Measurements from ENCODE around the gene DMBT1.
"Not testable (repeated sequence)": the region's sequence is repeated elsewhere in the genome, so short reads cannot be mapped to it uniquely, and the experiment has no call there.

DMBT1 gene

GRCh38 chr10:122561212-122561611, 658 bp downstream of the DMBT1 start:
- H3K4me1 Mint-ChIP-seq, result peaks cover 13% of the 10 kb centered on the region
- H3K4me3 Mint-ChIP-seq, result no peak overlapping the region
- H3K9me3 Mint-ChIP-seq, result no peaks in the 10 kb centered on the region
- H3K27ac Mint-ChIP-seq, result no peak overlapping the region
- H3K36me3 Mint-ChIP-seq, result no peaks in the 10 kb centered on the region
- peaks cover 11% of the 10 kb centered on the region for H3K27me3 Mint-ChIP-seq

DNA sequence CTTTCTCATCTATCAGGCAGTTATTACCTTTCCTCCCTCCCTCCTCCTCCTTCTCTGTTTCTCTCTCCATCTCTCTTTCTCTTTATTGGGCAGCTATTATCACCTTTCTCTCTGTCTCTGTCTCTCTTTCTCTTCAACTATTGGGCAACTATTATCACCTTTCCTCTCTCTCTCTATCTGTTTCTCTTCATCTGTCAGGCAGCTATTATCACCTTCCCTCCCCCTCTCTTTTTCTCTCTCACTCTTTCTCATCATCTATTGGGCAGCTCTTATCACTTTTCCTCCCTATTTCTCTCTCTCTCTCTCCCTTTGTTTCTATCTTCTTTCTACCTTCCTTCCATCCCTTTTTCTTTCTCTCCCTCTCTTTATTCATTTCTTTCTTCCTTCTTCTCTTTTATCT, 1.2 kb downstream of the DMBT1 start:
- H3K36me3 Mint-ChIP-seq, result no peaks in the 10 kb centered on the region
- H3K27ac Mint-ChIP-seq, result no peak overlapping the region
- no peak overlapping the region for H3K4me3 Mint-ChIP-seq
- peaks cover 13% of the 10 kb centered on the region for H3K4me1 Mint-ChIP-seq
- peaks cover 11% of the 10 kb centered on the region for H3K27me3 Mint-ChIP-seq
- H3K9me3 Mint-ChIP-seq, result no peaks in the 10 kb centered on the region

GRCh38 chr10:122564980-122565379, 4.4 kb downstream of the DMBT1 start:
- no peaks in the 10 kb centered on the region for H3K9me3 Mint-ChIP-seq
- peaks cover 15% of the 10 kb centered on the region for H3K27me3 Mint-ChIP-seq
- H3K36me3 Mint-ChIP-seq, result no peaks in the 10 kb centered on the region
- H3K4me1 Mint-ChIP-seq, result no peaks in the 10 kb centered on the region
- H3K4me3 Mint-ChIP-seq, result no peak overlapping the region
- no peak overlapping the region for H3K27ac Mint-ChIP-seq

DNA sequence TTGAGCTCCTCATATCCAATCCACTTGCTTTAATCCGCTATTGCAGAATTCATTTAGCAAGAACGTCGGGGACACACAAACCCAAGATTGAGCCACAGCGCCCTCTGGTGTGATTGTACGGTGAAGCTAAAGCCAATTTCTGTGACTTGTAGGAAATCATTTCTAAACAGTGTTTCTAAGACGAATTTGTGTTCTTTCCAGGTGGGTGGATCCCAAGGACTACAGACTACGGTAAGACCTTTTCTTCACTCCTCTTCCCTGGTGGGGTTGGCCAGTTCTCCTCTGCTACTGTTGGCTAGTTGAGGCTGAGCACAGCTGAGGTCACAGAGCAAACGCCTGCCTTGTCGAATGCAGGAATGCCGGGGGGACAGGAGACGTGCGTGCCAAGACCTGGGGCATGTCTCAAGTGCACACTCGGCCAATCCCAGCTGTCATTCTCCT, 5.2 kb downstream of the DMBT1 start:
- H3K36me3 Mint-ChIP-seq, result no peaks in the 10 kb centered on the region
- no peaks in the 10 kb centered on the region for H3K9me3 Mint-ChIP-seq
- no peak overlapping the region for H3K4me3 Mint-ChIP-seq
- H3K4me1 Mint-ChIP-seq, result no peaks in the 10 kb centered on the region
- no peak overlapping the region for H3K27ac Mint-ChIP-seq
- peaks cover 16% of the 10 kb centered on the region for H3K27me3 Mint-ChIP-seq

- Mint-ChIP-seq H3K27me3 (peaks cover 16% of the 10 kb centered on the region), H3K4me3 (no peak overlapping the region), H3K27ac (no peak overlapping the region), H3K9me3 (no peaks in the 10 kb centered on the region), H3K36me3 (no peaks in the 10 kb centered on the region), H3K4me1 (no peaks in the 10 kb centered on the region)
These were observed 6.1 kb downstream of the DMBT1 start for GRCh38 chr10:122566632-122567031.

DNA sequence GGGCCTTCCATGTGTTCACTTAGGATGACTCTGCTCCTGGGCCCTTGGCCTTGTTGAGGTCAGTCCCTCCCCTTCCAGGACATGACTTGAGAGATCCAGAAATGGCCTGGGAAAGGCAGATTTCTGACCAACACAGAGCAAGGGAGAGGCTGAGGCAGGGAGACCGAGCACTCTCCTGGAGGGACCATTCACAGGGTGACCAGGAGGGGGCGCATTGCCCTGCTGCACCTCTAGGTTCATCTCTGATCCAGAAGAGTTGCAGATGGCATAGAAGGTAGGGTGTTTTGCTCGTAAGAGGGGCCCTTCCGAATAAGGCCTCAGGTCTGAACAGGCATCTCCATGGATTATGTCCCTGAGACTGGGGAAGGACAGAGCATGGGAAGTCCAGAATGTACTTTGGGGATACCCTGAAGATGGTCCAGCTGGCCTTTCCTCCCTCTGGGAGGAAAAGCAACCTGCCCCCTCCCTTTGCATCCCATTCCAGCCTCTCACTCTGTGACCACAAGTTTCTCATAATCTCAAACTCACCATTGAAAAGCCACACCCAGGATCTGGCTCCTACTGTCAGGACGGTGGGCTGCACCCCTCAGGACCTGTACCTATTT, 6.6 kb downstream of the DMBT1 start:
- Mint-ChIP-seq H3K36me3 (no peaks in the 10 kb centered on the region), H3K9me3 (no peaks in the 10 kb centered on the region), H3K4me3 (no peak overlapping the region)

DNA sequence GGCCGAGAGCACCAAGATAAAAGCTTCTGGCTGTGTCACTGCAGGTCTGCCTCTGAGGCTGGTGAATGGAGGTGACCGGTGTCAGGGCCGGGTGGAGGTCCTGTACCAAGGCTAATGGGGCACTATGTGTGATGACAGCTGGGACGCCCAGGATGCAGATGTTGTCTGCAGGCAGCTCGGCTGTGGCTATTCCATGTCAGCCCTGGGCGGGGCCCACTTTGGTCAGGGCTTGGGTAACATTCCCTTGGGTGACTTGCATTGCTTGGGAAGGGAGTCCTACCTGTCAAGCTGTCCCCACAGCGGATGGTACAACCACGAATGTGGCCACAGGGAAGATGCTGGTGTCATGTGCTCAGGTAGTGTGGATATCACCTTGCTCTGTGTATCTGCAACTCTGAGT, 8.0 kb downstream of the DMBT1 start:
- Mint-ChIP-seq H3K4me1 (no peaks in the 10 kb centered on the region), H3K4me3 (no peak overlapping the region), H3K9me3 (no peaks in the 10 kb centered on the region), H3K36me3 (no peaks in the 10 kb centered on the region), H3K27ac (no peak overlapping the region), H3K27me3 (peaks cover 14% of the 10 kb centered on the region)

More for the DNA sequence above, 6.6 kb downstream of the DMBT1 start:
- Mint-ChIP-seq H3K4me1 (no peaks in the 10 kb centered on the region), H3K27me3 (peaks cover 16% of the 10 kb centered on the region), H3K27ac (no peak overlapping the region)

DNA sequence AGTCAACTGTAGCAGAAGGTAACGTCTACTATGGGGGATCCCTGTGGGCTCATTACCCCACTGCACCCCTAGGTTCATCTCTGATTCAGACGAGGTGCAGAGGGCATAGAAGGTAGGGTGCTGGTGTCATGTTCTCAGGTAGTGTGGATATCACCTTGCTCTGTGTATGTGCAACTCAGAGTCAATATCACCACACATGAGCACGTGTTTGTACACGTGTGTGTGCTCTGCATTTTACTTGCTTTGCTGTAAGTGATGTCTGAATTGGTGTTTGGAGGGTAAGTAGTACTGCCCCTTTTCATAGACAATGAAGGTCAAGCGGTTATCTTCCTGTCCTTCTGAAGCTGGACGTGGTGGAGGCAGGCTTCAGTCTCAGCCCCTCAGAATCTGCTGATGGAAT, 10.4 kb downstream of the DMBT1 start:
- no peak overlapping the region for H3K4me3 Mint-ChIP-seq
- H3K36me3 Mint-ChIP-seq, result no peaks in the 10 kb centered on the region
- H3K9me3 Mint-ChIP-seq, result no peaks in the 10 kb centered on the region

DNA sequence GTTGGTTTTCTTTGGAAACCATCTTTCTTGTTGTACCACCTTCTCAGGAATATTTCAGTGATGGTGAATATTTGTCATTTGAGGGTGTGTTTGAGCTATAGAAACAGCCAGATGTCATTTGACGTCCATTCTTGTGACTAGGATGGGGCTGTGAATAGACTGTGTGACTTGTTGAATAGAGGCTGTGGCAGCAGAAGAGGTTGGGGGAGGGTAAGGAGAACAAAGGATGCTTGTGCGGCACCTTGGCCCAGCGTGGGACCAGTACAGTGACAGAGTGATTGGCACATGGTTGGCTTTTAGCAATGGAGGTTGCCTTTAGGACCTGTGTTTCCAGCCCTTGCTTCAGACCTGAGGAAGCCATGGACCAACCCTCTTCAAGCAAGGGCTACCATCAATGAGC, 11.3 kb downstream of the DMBT1 start:
- Mint-ChIP-seq H3K27ac (no peak overlapping the region), H3K4me1 (no peaks in the 10 kb centered on the region), H3K36me3 (no peaks in the 10 kb centered on the region), H3K27me3 (peaks cover 6% of the 10 kb centered on the region), H3K4me3 (no peak overlapping the region), H3K9me3 (no peaks in the 10 kb centered on the region)

More for the DNA sequence above, 10.4 kb downstream of the DMBT1 start:
- Mint-ChIP-seq H3K4me1 (no peaks in the 10 kb centered on the region), H3K27me3 (peaks cover 6% of the 10 kb centered on the region), H3K27ac (no peak overlapping the region)

- no peak overlapping the region for H3K4me3 Mint-ChIP-seq
- peaks cover under 1% of the 10 kb centered on the region for H3K27me3 Mint-ChIP-seq
- no peaks in the 10 kb centered on the region for H3K4me1 Mint-ChIP-seq
- H3K9me3 Mint-ChIP-seq, result no peaks in the 10 kb centered on the region
- H3K36me3 Mint-ChIP-seq, result no peaks in the 10 kb centered on the region
- H3K27ac Mint-ChIP-seq, result no peak overlapping the region
These were observed 15.2 kb downstream of the DMBT1 start for GRCh38 chr10:122575776-122576175.

DNA sequence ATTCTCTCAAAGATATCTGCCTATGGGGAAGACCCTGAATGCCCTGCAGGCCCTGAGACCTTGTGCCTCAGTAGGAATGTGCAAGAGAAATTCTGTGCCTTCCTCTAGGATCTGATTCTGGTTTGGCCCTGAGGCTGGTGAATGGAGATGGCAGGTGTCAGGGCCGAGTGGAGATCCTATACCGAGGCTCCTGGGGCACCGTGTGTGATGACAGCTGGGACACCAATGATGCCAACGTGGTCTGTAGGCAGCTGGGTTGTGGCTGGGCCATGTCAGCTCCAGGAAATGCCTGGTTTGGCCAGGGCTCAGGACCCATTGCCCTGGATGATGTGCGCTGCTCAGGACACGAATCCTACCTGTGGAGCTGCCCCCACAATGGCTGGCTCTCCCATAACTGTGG, 15.7 kb downstream of the DMBT1 start:
- H3K4me3 Mint-ChIP-seq, result no peak overlapping the region
- no peaks in the 10 kb centered on the region for H3K9me3 Mint-ChIP-seq
- H3K36me3 Mint-ChIP-seq, result no peaks in the 10 kb centered on the region
- no peak overlapping the region for H3K27ac Mint-ChIP-seq
- H3K4me1 Mint-ChIP-seq, result no peaks in the 10 kb centered on the region
- no peaks in the 10 kb centered on the region for H3K27me3 Mint-ChIP-seq

DNA sequence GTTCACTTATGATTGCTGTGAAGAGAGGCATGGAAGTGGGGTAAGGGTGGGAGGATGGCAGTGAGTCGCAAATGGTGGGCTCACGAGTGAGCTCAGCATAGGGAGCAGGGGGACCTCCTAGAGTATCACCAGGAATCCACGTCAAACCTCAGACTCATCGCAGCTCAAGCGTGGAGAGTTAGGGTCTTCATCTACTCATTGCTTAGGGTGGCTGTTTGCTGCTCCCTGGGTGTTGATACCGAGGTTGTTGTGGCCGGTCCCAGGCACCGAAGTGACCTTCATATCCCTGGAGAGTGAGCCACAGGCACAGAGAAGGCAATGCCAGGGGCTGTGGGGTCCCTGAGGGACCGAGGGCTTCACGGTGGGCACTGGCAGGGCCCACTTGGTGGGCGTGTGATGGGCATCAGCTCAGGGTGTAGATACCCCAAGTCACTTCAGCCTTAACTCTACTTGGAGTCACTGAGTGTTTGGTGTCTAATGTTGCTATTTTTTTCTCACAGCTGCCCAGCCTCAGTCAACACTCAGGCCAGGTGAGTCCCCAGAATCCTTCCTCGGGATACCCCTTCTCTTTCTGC, 16.8 kb downstream of the DMBT1 start:
- no peaks in the 10 kb centered on the region for H3K4me1 Mint-ChIP-seq

GRCh38 chr10:122586070-122586469, 25.5 kb downstream of the DMBT1 start:
- H3K4me1 Mint-ChIP-seq, H3K36me3 Mint-ChIP-seq, H3K27me3 Mint-ChIP-seq, H3K4me3 Mint-ChIP-seq, H3K27ac Mint-ChIP-seq, H3K9me3 Mint-ChIP-seq: not testable (repeated sequence)

More for the DNA sequence above, 16.8 kb downstream of the DMBT1 start:
- Mint-ChIP-seq H3K27ac (no peak overlapping the region), H3K9me3 (no peaks in the 10 kb centered on the region), H3K27me3 (no peaks in the 10 kb centered on the region), H3K36me3 (no peaks in the 10 kb centered on the region), H3K4me3 (no peak overlapping the region)

- no peak overlapping the region for H3K4me3 Mint-ChIP-seq
These were observed 26.7 kb downstream of the DMBT1 start for GRCh38 chr10:122587098-122587760.

DNA sequence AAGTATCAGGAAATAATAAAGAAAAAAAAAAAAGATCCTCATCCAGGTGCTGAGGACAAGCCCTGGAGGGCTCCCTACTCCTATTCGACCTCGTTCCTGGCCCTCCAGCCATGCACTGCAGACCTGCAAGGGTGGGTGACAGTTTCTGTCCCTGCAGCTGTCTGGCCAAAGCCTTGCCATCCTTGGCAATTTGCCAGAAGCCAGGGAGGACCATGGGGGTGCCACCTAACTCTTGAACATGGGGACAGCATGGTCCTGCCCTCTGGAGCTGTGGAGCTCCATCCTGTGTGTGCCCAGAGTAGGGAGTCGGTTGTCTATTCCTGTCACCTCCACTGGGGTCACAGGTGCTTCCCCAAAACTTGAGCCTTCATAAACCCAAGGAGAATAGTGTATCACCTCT, 27.8 kb downstream of the DMBT1 start:
- Mint-ChIP-seq H3K4me1 (no peaks in the 10 kb centered on the region), H3K27me3 (no peaks in the 10 kb centered on the region), H3K4me3 (no peak overlapping the region), H3K27ac (no peak overlapping the region), H3K36me3 (no peaks in the 10 kb centered on the region), H3K9me3 (no peaks in the 10 kb centered on the region)

More at GRCh38 chr10:122587098-122587760, 26.7 kb downstream of the DMBT1 start:
- no peaks in the 10 kb centered on the region for H3K4me1 Mint-ChIP-seq
- H3K9me3 Mint-ChIP-seq, result no peaks in the 10 kb centered on the region
- H3K27ac Mint-ChIP-seq, result no peak overlapping the region
- no peaks in the 10 kb centered on the region for H3K27me3 Mint-ChIP-seq
- no peaks in the 10 kb centered on the region for H3K36me3 Mint-ChIP-seq

GRCh38 chr10:122590153-122590552, 29.6 kb downstream of the DMBT1 start:
- H3K27me3 Mint-ChIP-seq, result no peaks in the 10 kb centered on the region
- no peak overlapping the region for H3K4me3 Mint-ChIP-seq
- no peaks in the 10 kb centered on the region for H3K9me3 Mint-ChIP-seq
- no peaks in the 10 kb centered on the region for H3K36me3 Mint-ChIP-seq
- H3K27ac Mint-ChIP-seq, result no peak overlapping the region
- H3K4me1 Mint-ChIP-seq, result no peaks in the 10 kb centered on the region

Measured in activated naive CD4-positive, alpha-beta T cell treated with anti-CD3 and anti-CD28 coated beads, Interleukin-2, amount 50 U/mL, for 24 hours (primary cell).